Ovary (tissue), 3 donors: ENCODE results near the gene PRSS1.
"Not testable (repeated sequence)": the region's sequence is repeated elsewhere in the genome, so short reads cannot be mapped to it uniquely, and the experiment has no call there.

Experiments
- CTCF ChIP-seq, 3 donors: fragments of 450-650 bp in 2 of 3; fragments of 200-600 bp in 1 of 3; IDR thresholded peaks; one replicate each; pipeline versions ENCODE4 v1.5.1 to v1.8.0; 2016 to 2022; ENCODE audit warnings: antibody characterized with exemption in 3 of 3, mild to moderate bottlenecking in 1 of 3
- POLR2A ChIP-seq: fragments of 450-650 bp; IDR thresholded peaks from one replicate; pipeline ENCODE4 v1.6.1; 2017; ENCODE audit warnings: antibody characterized with exemption, mild to moderate bottlenecking, moderate library complexity
- donor health status: DM: no; HTN: no; CAD: no.

GRCh38 chr7:142753925-142754491 lies 4.7 kb downstream of the PRSS1 start:
- TF ChIP-seq CTCF (IDR thresholded peaks at IDR 0.05); POLR2A: not testable (repeated sequence)
